Panc1 (cell line): ENCODE measurements around the gene EXD3. TPM values are rescaled to one million over a fixed set of nuclear protein-coding genes. Genes with fewer than 3 reads are reported as not detected.

Experiments
- ATAC-seq: fragments of 200-7000 bp; cut with Tn5 transposase; 2 replicates; pipeline ENCODE4 v1.9.1; 2020; ENCODE audit warnings: mild to moderate bottlenecking, moderate library complexity
- BruUV-seq: library from RNA; stranded (reverse); fragments of 400-500 nt; replicated peaks from 2 replicates; lab custom pipeline; 2021; lab: Mats Ljungman, UMichigan
- CTCF ChIA-PET: fragments of 300-600 bp; sonication (Branson Sonifier 250); formaldehyde crosslinking; loops from one replicate; lab custom pipeline; 2022; ENCODE audit warnings: antibody characterized with exemption; lab: Charles Lee
- POLR2A ChIA-PET: fragments of 300-600 bp; sonication (Branson Sonifier 250); formaldehyde crosslinking; loops from one replicate; lab custom pipeline; 2022; ENCODE audit warnings: antibody characterized with exemption; lab: Charles Lee
- DNase-seq: peaks from one replicate; pipeline ENCODE4 v3.0.0-alpha.2; 2010; ENCODE audit warnings: low read depth, low spot score
- H3K27ac ChIP-seq: 2 replicates; pipeline ENCODE4 v1.5.1; 2011; ENCODE audit warnings: mild to moderate bottlenecking, low read length, inconsistent platforms
- H3K27me3 ChIP-seq: fragments of 200-500 bp; sonication (Bioruptor generic); 2 replicates; pipeline ENCODE4 v1.6.0; 2014; ENCODE audit warnings: low read length, inconsistent platforms; ENCODE audit not compliant: control insufficient read depth, insufficient read depth
- H3K36me3 ChIP-seq: fragments of 200-500 bp; sonication (Bioruptor generic); 2 replicates; pipeline ENCODE4 v1.5.1; 2014; ENCODE audit warnings: inconsistent platforms, mild to moderate bottlenecking, low read length, moderate library complexity; ENCODE audit not compliant: control insufficient read depth, insufficient read depth
- H3K4me1 ChIP-seq: 2 replicates; pipeline ENCODE4 v1.5.1; 2011; ENCODE audit warnings: inconsistent platforms, mild to moderate bottlenecking, low read length, moderate library complexity; ENCODE audit not compliant: control insufficient read depth, insufficient read depth
- H3K4me3 ChIP-seq, 2 experiments: 2 replicates each; pipeline ENCODE4 v1.5.1; 2011 to 2012; ENCODE audit warnings: low read depth in 2 of 2, low read length in 2 of 2, mild to moderate bottlenecking in 2 of 2, inconsistent platforms in 1 of 2, moderate library complexity in 1 of 2
- H3K9me3 ChIP-seq: fragments of 200-500 bp; sonication (Bioruptor generic); 2 replicates; pipeline ENCODE4 v1.5.1; 2014; ENCODE audit warnings: low read depth, mild to moderate bottlenecking, inconsistent platforms, low read length, moderate library complexity; ENCODE audit not compliant: control insufficient read depth, insufficient read depth
- POLR2AphosphoS5 ChIP-seq: IDR thresholded peaks from 2 replicates; pipeline ENCODE4 v1.6.1; 2012; ENCODE audit warnings: mild to moderate bottlenecking, low read depth, low read length, moderate library complexity
- SIN3A ChIP-seq: IDR thresholded peaks from 2 replicates; pipeline ENCODE4 v1.6.1; 2012; ENCODE audit warnings: low read depth, mild to moderate bottlenecking, low read length, moderate library complexity, borderline replicate concordance; ENCODE audit not compliant: insufficient read depth
- TCF7L2 ChIP-seq: IDR thresholded peaks from 2 replicates; pipeline ENCODE4 v1.6.1; 2011; ENCODE audit warnings: mild to moderate bottlenecking, low read depth, low read length, inconsistent platforms
- in situ Hi-C: cut with HindIII; loops from 2 replicates; pipeline ENCODE4 v1.10.0; 2016; ENCODE audit warnings: low sequenced_read_pairs, low pct_unique_long_range_greater_than_20kb
- intact Hi-C: fragments of 100-400 bp; cut with micrococcal nuclease; formaldehyde crosslinking; loops from one replicate; pipeline ENCODE4 v1.10.0; 2022; ENCODE audit not compliant: unreplicated experiment
- total RNA-seq: library from RNA; stranded (reverse); gene quantifications from one replicate; pipeline ENCODE4 v1.2.1, GENCODE V29; 2021; ENCODE audit not compliant: unreplicated experiment
- TF ChIP-seq, protein P1 (sequence below), 2 experiments: IDR thresholded peaks; 2 replicates each; pipeline ENCODE4 v1.6.1; 2011 to 2012; ENCODE audit warnings: low read depth in 2 of 2, control low read depth in 1 of 2, low read length in 1 of 2, mild to moderate bottlenecking in 1 of 2, moderate library complexity in 1 of 2; ENCODE audit not compliant: insufficient read depth in 1 of 2
- TF ChIP-seq, protein P2 (sequence below): fragments of 450-650 bp; IDR thresholded peaks from 2 replicates; pipeline ENCODE4 v1.5.1; 2017; ENCODE audit warnings: mild to moderate bottlenecking

EXD3 gene
- total RNA-seq, 1 experiment from 2014 or later: 9.2 TPM

DNA sequence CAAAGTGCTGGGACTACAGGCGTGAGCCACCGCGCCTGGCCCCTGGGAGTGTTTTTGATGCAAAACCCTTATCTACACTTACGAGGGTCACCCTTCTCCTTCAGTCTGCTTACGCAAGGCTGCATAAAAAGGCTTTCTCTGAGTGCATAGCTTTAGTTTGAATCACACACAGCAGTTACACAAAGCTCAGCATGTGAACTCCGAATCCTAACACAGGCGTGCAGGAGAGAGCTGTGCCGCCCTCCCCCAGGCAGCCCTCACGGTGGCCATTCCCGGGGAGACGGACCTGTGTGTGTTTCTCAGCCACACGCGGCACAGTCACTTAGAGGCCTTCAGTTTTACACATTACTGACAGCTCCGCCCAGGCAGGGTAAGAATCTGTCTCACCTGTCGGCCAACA is 26.7 kb downstream of the EXD3 start:
- Histone ChIP-seq H3K27ac (0 out of 2 replicates have a peak overlapping the region, but pooled peaks have one; percentile 17), H3K27me3 (no peaks in the 10 kb centered on the region), H3K4me1 (peaks cover 6% of the 10 kb centered on the region), H3K4me3 (no peak overlapping the region), H3K36me3 (no peaks in the 10 kb centered on the region), H3K9me3 (no peaks in the 10 kb centered on the region)
- BruUV-seq: no TSS peak
- peak; percentile 82 for ATAC-seq
- ChIA-PET POLR2A (no interaction called here), CTCF (interaction anchor here (0.7 kb wide), 1 partner anchor 138 kb away, joined by 4 read pairs; no protein-coding TSS in a partner anchor)
- intact Hi-C loops (no loop called here), in situ Hi-C loops (no loop called here)
- TF ChIP-seq, protein P1, sequence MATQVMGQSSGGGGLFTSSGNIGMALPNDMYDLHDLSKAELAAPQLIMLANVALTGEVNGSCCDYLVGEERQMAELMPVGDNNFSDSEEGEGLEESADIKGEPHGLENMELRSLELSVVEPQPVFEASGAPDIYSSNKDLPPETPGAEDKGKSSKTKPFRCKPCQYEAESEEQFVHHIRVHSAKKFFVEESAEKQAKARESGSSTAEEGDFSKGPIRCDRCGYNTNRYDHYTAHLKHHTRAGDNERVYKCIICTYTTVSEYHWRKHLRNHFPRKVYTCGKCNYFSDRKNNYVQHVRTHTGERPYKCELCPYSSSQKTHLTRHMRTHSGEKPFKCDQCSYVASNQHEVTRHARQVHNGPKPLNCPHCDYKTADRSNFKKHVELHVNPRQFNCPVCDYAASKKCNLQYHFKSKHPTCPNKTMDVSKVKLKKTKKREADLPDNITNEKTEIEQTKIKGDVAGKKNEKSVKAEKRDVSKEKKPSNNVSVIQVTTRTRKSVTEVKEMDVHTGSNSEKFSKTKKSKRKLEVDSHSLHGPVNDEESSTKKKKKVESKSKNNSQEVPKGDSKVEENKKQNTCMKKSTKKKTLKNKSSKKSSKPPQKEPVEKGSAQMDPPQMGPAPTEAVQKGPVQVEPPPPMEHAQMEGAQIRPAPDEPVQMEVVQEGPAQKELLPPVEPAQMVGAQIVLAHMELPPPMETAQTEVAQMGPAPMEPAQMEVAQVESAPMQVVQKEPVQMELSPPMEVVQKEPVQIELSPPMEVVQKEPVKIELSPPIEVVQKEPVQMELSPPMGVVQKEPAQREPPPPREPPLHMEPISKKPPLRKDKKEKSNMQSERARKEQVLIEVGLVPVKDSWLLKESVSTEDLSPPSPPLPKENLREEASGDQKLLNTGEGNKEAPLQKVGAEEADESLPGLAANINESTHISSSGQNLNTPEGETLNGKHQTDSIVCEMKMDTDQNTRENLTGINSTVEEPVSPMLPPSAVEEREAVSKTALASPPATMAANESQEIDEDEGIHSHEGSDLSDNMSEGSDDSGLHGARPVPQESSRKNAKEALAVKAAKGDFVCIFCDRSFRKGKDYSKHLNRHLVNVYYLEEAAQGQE (IDR thresholded peaks at IDR 0.05; ENCODE audit: insufficient read depth in 1 of 2, low read depth in 2 of 2, low read length in 1 of 2): no peak
- TF ChIP-seq TCF7L2: no peak
- TF ChIP-seq SIN3A: no peak
- TF ChIP-seq, protein P2, sequence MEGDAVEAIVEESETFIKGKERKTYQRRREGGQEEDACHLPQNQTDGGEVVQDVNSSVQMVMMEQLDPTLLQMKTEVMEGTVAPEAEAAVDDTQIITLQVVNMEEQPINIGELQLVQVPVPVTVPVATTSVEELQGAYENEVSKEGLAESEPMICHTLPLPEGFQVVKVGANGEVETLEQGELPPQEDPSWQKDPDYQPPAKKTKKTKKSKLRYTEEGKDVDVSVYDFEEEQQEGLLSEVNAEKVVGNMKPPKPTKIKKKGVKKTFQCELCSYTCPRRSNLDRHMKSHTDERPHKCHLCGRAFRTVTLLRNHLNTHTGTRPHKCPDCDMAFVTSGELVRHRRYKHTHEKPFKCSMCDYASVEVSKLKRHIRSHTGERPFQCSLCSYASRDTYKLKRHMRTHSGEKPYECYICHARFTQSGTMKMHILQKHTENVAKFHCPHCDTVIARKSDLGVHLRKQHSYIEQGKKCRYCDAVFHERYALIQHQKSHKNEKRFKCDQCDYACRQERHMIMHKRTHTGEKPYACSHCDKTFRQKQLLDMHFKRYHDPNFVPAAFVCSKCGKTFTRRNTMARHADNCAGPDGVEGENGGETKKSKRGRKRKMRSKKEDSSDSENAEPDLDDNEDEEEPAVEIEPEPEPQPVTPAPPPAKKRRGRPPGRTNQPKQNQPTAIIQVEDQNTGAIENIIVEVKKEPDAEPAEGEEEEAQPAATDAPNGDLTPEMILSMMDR: no peak
- no peak for TF ChIP-seq POLR2AphosphoS5
- DNase-seq: no peak

DNA sequence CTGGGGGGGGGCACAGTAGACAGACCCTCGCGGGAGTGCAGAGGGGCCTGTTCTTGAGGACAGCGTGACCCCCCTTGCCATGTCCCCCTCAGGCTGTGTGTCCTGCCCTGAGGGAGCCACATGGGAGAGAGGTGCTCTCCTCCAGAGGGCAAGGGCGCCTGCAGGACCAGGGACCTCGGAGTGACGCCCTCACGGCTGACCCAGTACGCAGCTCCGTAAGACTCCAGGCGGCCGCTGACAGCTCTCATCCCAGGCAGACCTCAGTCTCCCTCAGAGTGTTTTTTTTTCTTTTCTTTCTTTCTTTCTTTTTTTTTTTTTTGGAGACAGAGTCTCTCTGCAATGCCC is 27.3 kb downstream of the EXD3 start:
- Histone ChIP-seq H3K27me3 (no peaks in the 10 kb centered on the region), H3K4me3 (no peak overlapping the region), H3K9me3 (no peaks in the 10 kb centered on the region), H3K36me3 (no peaks in the 10 kb centered on the region), H3K4me1 (peaks cover 6% of the 10 kb centered on the region), H3K27ac (no peak overlapping the region)
- TF ChIP-seq, protein P2: no peak
- no peak for TF ChIP-seq SIN3A
- no TSS peak for BruUV-seq
- no peak for DNase-seq
- CTCF ChIA-PET: interaction anchor here (0.6 to 0.7 kb wide), 2 partner anchors 50 to 139 kb away, joined by 4 to 6 read pairs; no protein-coding TSS in a partner anchor
- POLR2A ChIA-PET: no interaction called here
- in situ Hi-C loops: no loop called here
- intact Hi-C loops: no loop called here
- ATAC-seq: no peak
